ENCODE data around the gene CCDC40.

The CCDC40 gene

GRCh38 chr17:80025140-80025539 is 11.3 kb upstream of the CCDC40 start:
- H3K36me3 ChIP-seq (ENCODE audit: insufficient read depth) = no peaks in the 10 kb centered on the region
- H3K27ac ChIP-seq = no peak overlapping the region
- H4K20me1 ChIP-seq (ENCODE audit: insufficient read depth) = no peaks in the 10 kb centered on the region
- TF ChIP-seq CTCF (conservative IDR thresholded peaks at IDR 0.05; ENCODE audit: low read depth, low read length) = no peak
- no peaks in the 10 kb centered on the region for H3K27me3 ChIP-seq (ENCODE audit: insufficient read depth, low read depth)
- no peak overlapping the region for H2AFZ ChIP-seq (ENCODE audit: low read depth)
- no peak overlapping the region for H3K9ac ChIP-seq
- H3K4me2 ChIP-seq = no peak overlapping the region
- H3K4me3 ChIP-seq (IDR thresholded peaks at IDR 0.05; ENCODE audit: insufficient read depth, low read depth, low read length) = no peak overlapping the region
- peaks cover 27% of the 10 kb centered on the region for H3K4me1 ChIP-seq (ENCODE audit: low read depth, poor library complexity, severe bottlenecking)
- H3K79me2 ChIP-seq (ENCODE audit: insufficient read depth, low read depth) = no peaks in the 10 kb centered on the region

GRCh38 chr17:80025796-80026195 is 10.6 kb upstream of the CCDC40 start:
- H3K79me2 ChIP-seq (ENCODE audit: insufficient read depth, low read depth) = no peaks in the 10 kb centered on the region
- no peak overlapping the region for H3K4me2 ChIP-seq

GRCh38 chr17:80026359-80027042 is 9.9 kb upstream of the CCDC40 start:
- Histone ChIP-seq H3K27ac (no peak overlapping the region), H3K4me1 (ENCODE audit: low read depth, poor library complexity, severe bottlenecking) (peaks cover 39% of the 10 kb centered on the region), H3K4me2 (no peak overlapping the region), H3K9ac (no peak overlapping the region), H4K20me1 (ENCODE audit: insufficient read depth) (no peaks in the 10 kb centered on the region), H3K4me3 (IDR thresholded peaks at IDR 0.05; ENCODE audit: insufficient read depth, low read depth, low read length) (no peak overlapping the region), H3K27me3 (ENCODE audit: insufficient read depth, low read depth) (no peaks in the 10 kb centered on the region), H2AFZ (ENCODE audit: low read depth) (no peak overlapping the region), H3K36me3 (ENCODE audit: insufficient read depth) (no peaks in the 10 kb centered on the region), H3K79me2 (ENCODE audit: insufficient read depth, low read depth) (no peaks in the 10 kb centered on the region)
- TF ChIP-seq CTCF (conservative IDR thresholded peaks at IDR 0.05; ENCODE audit: low read depth, low read length) = no peak

More at GRCh38 chr17:80025796-80026195, 10.6 kb upstream of the CCDC40 start:
- H3K9ac ChIP-seq = no peak overlapping the region
- no peaks in the 10 kb centered on the region for H3K36me3 ChIP-seq (ENCODE audit: insufficient read depth)
- H2AFZ ChIP-seq (ENCODE audit: low read depth) = no peak overlapping the region
- H3K4me1 ChIP-seq (ENCODE audit: low read depth, poor library complexity, severe bottlenecking) = peaks cover 32% of the 10 kb centered on the region
- H3K4me3 ChIP-seq (IDR thresholded peaks at IDR 0.05; ENCODE audit: insufficient read depth, low read depth, low read length) = no peak overlapping the region
- no peak for TF ChIP-seq CTCF (conservative IDR thresholded peaks at IDR 0.05; ENCODE audit: low read depth, low read length)
- H3K27ac ChIP-seq = no peak overlapping the region
- H4K20me1 ChIP-seq (ENCODE audit: insufficient read depth) = no peaks in the 10 kb centered on the region
- H3K27me3 ChIP-seq (ENCODE audit: insufficient read depth, low read depth) = no peaks in the 10 kb centered on the region

- Histone ChIP-seq H3K27me3 (ENCODE audit: insufficient read depth, low read depth) (no peaks in the 10 kb centered on the region), H3K79me2 (ENCODE audit: insufficient read depth, low read depth) (no peaks in the 10 kb centered on the region), H2AFZ (ENCODE audit: low read depth) (no peak overlapping the region), H4K20me1 (ENCODE audit: insufficient read depth) (no peaks in the 10 kb centered on the region), H3K27ac (no peak overlapping the region), H3K36me3 (ENCODE audit: insufficient read depth) (no peaks in the 10 kb centered on the region), H3K9ac (no peak overlapping the region), H3K4me3 (IDR thresholded peaks at IDR 0.05; ENCODE audit: insufficient read depth, low read depth, low read length) (no peak overlapping the region), H3K4me1 (ENCODE audit: low read depth, poor library complexity, severe bottlenecking) (peaks cover 44% of the 10 kb centered on the region), H3K4me2 (no peak overlapping the region)
- no peak for TF ChIP-seq CTCF (conservative IDR thresholded peaks at IDR 0.05; ENCODE audit: low read depth, low read length)
These were observed 9.4 kb upstream of the CCDC40 start for GRCh38 chr17:80027043-80027435.
